WTC11 (cell line): ENCODE results near the gene ZNF354C.

Experiments
- AFF4 ChIP-seq: sonication (generic); formaldehyde crosslinking; IDR thresholded peaks from 2 replicates; pipeline ENCODE4 v1.8.1; 2023; ENCODE audit warnings: mild to moderate bottlenecking, missing genetic modification reagents, borderline replicate concordance
- ATF3 ChIP-seq: sonication (generic); formaldehyde crosslinking; conservative IDR thresholded peaks from 2 replicates; pipeline ENCODE4 v1.8.1; 2022; ENCODE audit warnings: mild to moderate bottlenecking, missing genetic modification reagents
- ATF6 ChIP-seq: sonication (generic); formaldehyde crosslinking; IDR thresholded peaks from 2 replicates; pipeline ENCODE4 v1.8.1; 2023; ENCODE audit warnings: mild to moderate bottlenecking, missing genetic modification reagents
- CTCF ChIP-seq: fragments of 200-600 bp; IDR thresholded peaks from 2 replicates; pipeline ENCODE4 v1.8.0; 2022; ENCODE audit warnings: antibody characterized with exemption
- ESRRA ChIP-seq: sonication (generic); formaldehyde crosslinking; IDR thresholded peaks from 2 replicates; pipeline ENCODE4 v1.8.1; 2022; ENCODE audit warnings: mild to moderate bottlenecking, missing genetic modification reagents, borderline replicate concordance
- ETV6 ChIP-seq: sonication (generic); formaldehyde crosslinking; IDR thresholded peaks from 2 replicates; pipeline ENCODE4 v1.8.1; 2022; ENCODE audit warnings: mild to moderate bottlenecking, missing genetic modification reagents
- FOXJ3 ChIP-seq: sonication (generic); formaldehyde crosslinking; IDR thresholded peaks from 2 replicates; pipeline ENCODE4 v1.9.0; 2021; ENCODE audit warnings: missing genetic modification reagents, mild to moderate bottlenecking, borderline replicate concordance
- NFATC4 ChIP-seq: fragments of 250-450 bp; sonication (Bioruptor Pico); IDR thresholded peaks from 2 replicates; pipeline ENCODE4 v1.9.0; 2021; ENCODE audit warnings: mild to moderate bottlenecking
- TEAD1 ChIP-seq: sonication (generic); formaldehyde crosslinking; IDR thresholded peaks from 2 replicates; pipeline ENCODE4 v1.8.0; 2022; ENCODE audit warnings: mild to moderate bottlenecking, missing genetic modification reagents
- USF1 ChIP-seq: sonication (generic); formaldehyde crosslinking; IDR thresholded peaks from 2 replicates; pipeline ENCODE4 v1.8.0; 2022; ENCODE audit warnings: mild to moderate bottlenecking, missing genetic modification reagents
- USF2 ChIP-seq: sonication (generic); formaldehyde crosslinking; IDR thresholded peaks from 2 replicates; pipeline ENCODE4 v1.8.1; 2023; ENCODE audit warnings: mild to moderate bottlenecking, missing genetic modification reagents, moderate library complexity
- ZBTB21 ChIP-seq: sonication (generic); formaldehyde crosslinking; IDR thresholded peaks from 2 replicates; pipeline ENCODE4 v1.8.1; 2023; ENCODE audit warnings: mild to moderate bottlenecking, missing genetic modification reagents, borderline replicate concordance
- ZNF121 ChIP-seq: sonication (generic); formaldehyde crosslinking; IDR thresholded peaks from 2 replicates; pipeline ENCODE4 v1.8.0; 2023; ENCODE audit warnings: missing genetic modification reagents
- ZNF423 ChIP-seq: fragments of 250-450 bp; sonication (Bioruptor Pico); IDR thresholded peaks from 2 replicates; pipeline ENCODE4 v2.1.2; 2022; ENCODE audit warnings: mild to moderate bottlenecking, moderate library complexity

- TF ChIP-seq CTCF, result no peak
- TF ChIP-seq ZNF423 (CRISPR knock-in tag), result no peak
- no peak for TF ChIP-seq NFATC4 (CRISPR knock-in tag)
- no peak for TF ChIP-seq ZNF121 (CRISPR knock-in tag)
- TF ChIP-seq AFF4 (CRISPR knock-in tag), result no peak
- no peak for TF ChIP-seq ETV6 (CRISPR knock-in tag)
- TF ChIP-seq ATF6 (CRISPR knock-in tag), result no peak
- TF ChIP-seq USF2, result no peak
- no peak for TF ChIP-seq USF1 (CRISPR knock-in tag)
- TF ChIP-seq TEAD1, result no peak
- TF ChIP-seq ATF3 (CRISPR knock-in tag), result no peak
- no peak for TF ChIP-seq ZBTB21 (CRISPR knock-in tag)
- TF ChIP-seq ESRRA (CRISPR knock-in tag), result no peak
- TF ChIP-seq FOXJ3 (CRISPR knock-in tag), result no peak
Measured at GRCh38 chr5:179115307-179115706, 55.1 kb downstream of the ZNF354C start.
